Fibroblast of pulmonary artery (primary cell): ENCODE measurements around the gene ZNF391.

Source experiments
- DNase-seq: peaks from one replicate; pipeline ENCODE4 v3.0.0-alpha.2; 2010; ENCODE audit warnings: low read depth
- H3K4me3 ChIP-seq: replicated peaks from 2 replicates; pipeline ENCODE4 v1.5.1; 2011; ENCODE audit warnings: low read depth, mild to moderate bottlenecking, control low read depth, low read length, moderate library complexity
- CTCF ChIP-seq: IDR thresholded peaks from 2 replicates; pipeline ENCODE4 v1.5.1; 2011; ENCODE audit warnings: mild to moderate bottlenecking, control low read depth, low read length, inconsistent platforms; ENCODE audit errors: missing control alignments

The ZNF391 gene

GRCh38 chr6:27439371-27439770, 50.8 kb downstream of the ZNF391 start:
- no peak for DNase-seq
- no peak overlapping the region for H3K4me3 ChIP-seq
- TF ChIP-seq CTCF, result no peak

- no peak overlapping the region for H3K4me3 ChIP-seq
- TF ChIP-seq CTCF, result no peak
- no peak for DNase-seq
These were observed 52.4 kb downstream of the ZNF391 start for GRCh38 chr6:27441001-27441400.

- DNase-seq, result no peak
- no peak overlapping the region for H3K4me3 ChIP-seq
- no peak for TF ChIP-seq CTCF
These were observed 54.4 kb downstream of the ZNF391 start for GRCh38 chr6:27442932-27443331.

- no peak overlapping the region for H3K4me3 ChIP-seq
- no peak for DNase-seq
- no peak for TF ChIP-seq CTCF
These were observed 59.9 kb downstream of the ZNF391 start for GRCh38 chr6:27448456-27448855.

- no peak for TF ChIP-seq CTCF
- H3K4me3 ChIP-seq, result no peak overlapping the region
- no peak for DNase-seq
These were observed 63.3 kb downstream of the ZNF391 start for GRCh38 chr6:27451660-27452390.

GRCh38 chr6:27452496-27452897, 63.9 kb downstream of the ZNF391 start:
- no peak overlapping the region for H3K4me3 ChIP-seq
- no peak for TF ChIP-seq CTCF
- DNase-seq, result peak; percentile 17
